K562 (cell line): ENCODE data around the gene FGF22. TPM values are rescaled to one million over a fixed set of nuclear protein-coding genes. Genes with fewer than 3 reads are reported as not detected.
A peak's percentile ranks its signal among the peaks of the same experiment; 100 is the strongest.

ENCODE experiments used
- ATAC-seq: fragments of 200-7000 bp; cut with Tn5 transposase; 3 replicates; pipeline ENCODE4 v1.9.1; 2020; ENCODE audit warnings: moderate library complexity
- BruUV-seq: library from RNA; stranded (reverse); fragments of 400-500 nt; replicated peaks from 2 replicates; lab custom pipeline; 2021; lab: Mats Ljungman, UMichigan
- CTCF ChIA-PET: fragments of 300-600 bp; formaldehyde crosslinking; extraction: SDS; loops from one replicate; lab custom pipeline; 2021; ENCODE audit warnings: low intra/inter-chr PET ratio; lab: Yijun Ruan, JAX
- POLR2A ChIA-PET: fragments of 300-600, 350-650 bp; sonication (Branson Sonifier 250); formaldehyde crosslinking; extraction: SDS; loops from one replicate; lab custom pipeline; 2021; ENCODE audit warnings: antibody characterized with exemption, inconsistent platforms; lab: Yijun Ruan, JAX
- DNase-seq, 4 experiments: peaks; one replicate each; pipeline versions ENCODE4 v3.0.0 to v3.0.0-alpha.2; 2011 to 2018; ENCODE audit warnings: low spot score in 3 of 4, mixed read lengths in 3 of 4; ENCODE audit errors: extremely low read depth in 1 of 4
- FAIRE-seq: peaks from 2 replicates; lab custom pipeline; 2011; peaks lifted over from hg19 to GRCh38; lab: Jason Lieb, UNC
- H2AFZ ChIP-seq: 2 replicates; pipeline ENCODE4 v1.6.0; 2011; ENCODE audit warnings: low read depth, low read length, control low read depth, inconsistent platforms
- H3K27ac ChIP-seq: fragments of 200-600 bp; 3 replicates; pipeline ENCODE4 v1.8.0; 2011; ENCODE audit warnings: low read depth, mild to moderate bottlenecking, control low read depth, inconsistent platforms, low read length, moderate library complexity, mixed read lengths; ENCODE audit errors: extremely low read depth
- H3K27me3 ChIP-seq, 2 experiments: fragments of 300-600 bp in 1 of 2; 2 replicates in 1 of 2; 3 replicates in 1 of 2; pipeline versions ENCODE4 v1.6.0 to v1.8.0; 2011; ENCODE audit warnings: inconsistent platforms in 2 of 2, low read length in 2 of 2, mild to moderate bottlenecking in 1 of 2, mixed read lengths in 1 of 2, moderate library complexity in 1 of 2; ENCODE audit not compliant: control insufficient read depth in 2 of 2, insufficient read depth in 2 of 2
- H3K36me3 ChIP-seq: fragments of 300-600 bp; 3 replicates; pipeline ENCODE4 v1.8.0; 2011; ENCODE audit warnings: mild to moderate bottlenecking, low read length, inconsistent platforms; ENCODE audit not compliant: control insufficient read depth, insufficient read depth
- H3K4me1 ChIP-seq, 2 experiments: fragments of 200-600 bp in 1 of 2; replicated peaks in 1 of 2; 2 replicates in 1 of 2; 3 replicates in 1 of 2; pipeline versions ENCODE4 v1.5.1 to v1.8.0; 2011; ENCODE audit warnings: inconsistent platforms in 2 of 2, low read length in 2 of 2, mild to moderate bottlenecking in 1 of 2, mixed read lengths in 1 of 2, moderate library complexity in 1 of 2; ENCODE audit not compliant: control insufficient read depth in 2 of 2, insufficient read depth in 2 of 2
- H3K4me2 ChIP-seq: 2 replicates; pipeline ENCODE4 v1.6.1; 2011; ENCODE audit warnings: low read length, control low read depth, inconsistent platforms, mixed read lengths; ENCODE audit not compliant: insufficient read depth
- H3K4me3 ChIP-seq: fragments of 200-600 bp; sonication (generic), shearing (Covaris generic); 2 replicates; pipeline ENCODE4 v1.5.1; 2016; ENCODE audit warnings: control low read depth, inconsistent platforms
- H3K79me2 ChIP-seq: fragments of 200-600 bp; 3 replicates; pipeline ENCODE4 v1.8.0; 2011; ENCODE audit warnings: low read length, inconsistent platforms; ENCODE audit not compliant: control insufficient read depth, insufficient read depth
- H3K9ac ChIP-seq, 2 experiments: 2 replicates each; pipeline versions ENCODE4 v1.6.0 to v1.6.1; 2011; ENCODE audit warnings: low read depth in 2 of 2, low read length in 2 of 2, control low read depth in 1 of 2, inconsistent platforms in 1 of 2, mild to moderate bottlenecking in 1 of 2, mixed read lengths in 1 of 2; ENCODE audit not compliant: insufficient read depth in 1 of 2
- H3K9me1 ChIP-seq: one replicate; pipeline ENCODE4 v1.6.0; 2011; ENCODE audit warnings: inconsistent platforms, mild to moderate bottlenecking, low read length, moderate library complexity; ENCODE audit not compliant: control insufficient read depth, insufficient read depth
- H3K9me3 ChIP-seq: replicated peaks from 2 replicates; pipeline ENCODE4 v1.5.1; 2011; ENCODE audit warnings: low read depth, low read length, inconsistent platforms; ENCODE audit not compliant: control insufficient read depth, insufficient read depth
- H4K20me1 ChIP-seq: replicated peaks from 2 replicates; pipeline ENCODE4 v1.6.1; 2011; ENCODE audit warnings: low read length, inconsistent platforms, mixed read lengths; ENCODE audit not compliant: control insufficient read depth, insufficient read depth
- GABPB2 ChIP-seq: fragments of 250-450 bp; sonication (Bioruptor Pico); conservative IDR thresholded peaks from 2 replicates; pipeline ENCODE4 v1.5.1; 2021; ENCODE audit warnings: mild to moderate bottlenecking
- SREBF2 ChIP-seq: sonication (generic); formaldehyde crosslinking; IDR thresholded peaks from 2 replicates; pipeline ENCODE4 v1.4.0; 2020; ENCODE audit warnings: mild to moderate bottlenecking, missing genetic modification reagents
- ZNF311 ChIP-seq: fragments of 250-450 bp; sonication (Bioruptor Pico); IDR thresholded peaks from 2 replicates; pipeline ENCODE4 v1.4.0; 2020; ENCODE audit warnings: mild to moderate bottlenecking, moderate library complexity
- ZNF507 ChIP-seq: conservative IDR thresholded peaks from 2 replicates; pipeline ENCODE4 v1.6.1; 2017; ENCODE audit warnings: missing genetic modification characterization, missing compliant biosample characterization
- WGBS: fragments of 100-300 bp; shearing (Covaris generic); methylation state at CpG from one replicate; pipeline ENCODE4 v1.1.6; 2016; ENCODE audit warnings: low coverage, mixed read lengths; ENCODE audit not compliant: insufficient coverage; ENCODE audit errors: missing lambda C conversion rate; 5-methylcytosine and 5-hydroxymethylcytosine counted together
- in situ Hi-C: fragments of 300-500 bp; cut with MboI; formaldehyde crosslinking; loops from 4 replicates; pipeline ENCODE4 v1.15.0; 2018; ENCODE audit warnings: inconsistent platforms, mixed read lengths
- intact Hi-C: fragments of 100-400 bp; cut with micrococcal nuclease; formaldehyde crosslinking; loops from 2 replicates; pipeline ENCODE4 v1.14.2; 2022
- polyA plus RNA-seq, 8 experiments: library from polyadenylated mRNA; depleted of rRNA in 4 of 8; stranded (reverse) in 5 of 8; unstranded in 3 of 8; fragments of >200 nt; fragmentation: Nextera tagmentation in 2 of 8; fragmentation: Illumina TruSeq in 1 of 8; extraction: Ambion mirVana in 2 of 8; extraction: Trizol in 1 of 8; gene quantifications; 2 replicates each; pipeline versions ENCODE4 v1.2.1 to v1.2.3, GENCODE V29; 2011 to 2014; ENCODE audit warnings: inconsistent platforms in 1 of 8, missing spikeins in 1 of 8
- total RNA-seq, 7 experiments: library from RNA; depleted of rRNA in 6 of 7; stranded (reverse); fragments of >200 nt in 6 of 7; fragmentation: Illumina TruSeq in 2 of 7; extraction: Trizol in 2 of 7; gene quantifications; 2 replicates each; pipeline versions ENCODE4 v1.2.1 to v1.2.3, GENCODE V29; 2011 to 2021; ENCODE audit warnings: low replicate concordance in 1 of 7
- TF ChIP-seq, protein P1 (sequence below), 2 experiments: fragments of 450-650 bp in 1 of 2; sonication (generic) in 1 of 2; formaldehyde crosslinking in 1 of 2; IDR thresholded peaks; 2 replicates each; pipeline versions ENCODE4 v1.7.1 to v1.9.0; 2016 to 2022; ENCODE audit warnings: inconsistent platforms in 1 of 2, mild to moderate bottlenecking in 1 of 2, missing genetic modification reagents in 1 of 2
- TF ChIP-seq, protein P2 (sequence below), 3 experiments: fragments of 200-800 bp in 1 of 3; sonication (Bioruptor generic) in 1 of 3; sonication (generic) in 1 of 3; formaldehyde crosslinking in 1 of 3; IDR thresholded peaks; 2 replicates each; pipeline versions ENCODE4 v1.6.1 to v1.8.0; 2016 to 2022; ENCODE audit warnings: mild to moderate bottlenecking in 2 of 3, missing compliant biosample characterization in 2 of 3, missing genetic modification characterization in 2 of 3, missing genetic modification reagents in 1 of 3
- TF ChIP-seq, protein P3 (sequence below), 2 experiments: fragments of 450-650 bp in 1 of 2; sonication (generic) in 1 of 2; formaldehyde crosslinking; conservative IDR thresholded peaks; 2 replicates each; pipeline versions ENCODE4 v1.4.0 to v1.8.1; 2020 to 2022; ENCODE audit warnings: mild to moderate bottlenecking in 1 of 2, missing genetic modification reagents in 1 of 2

Gene FGF22
- total and polyA plus RNA-seq, 9 of the 15 experiments (the other 6 are each of a cell fraction or from before 2014, with no cell fraction given), result 0.14 to 2.2 (median 0.86) TPM; not detected in 4

DNA sequence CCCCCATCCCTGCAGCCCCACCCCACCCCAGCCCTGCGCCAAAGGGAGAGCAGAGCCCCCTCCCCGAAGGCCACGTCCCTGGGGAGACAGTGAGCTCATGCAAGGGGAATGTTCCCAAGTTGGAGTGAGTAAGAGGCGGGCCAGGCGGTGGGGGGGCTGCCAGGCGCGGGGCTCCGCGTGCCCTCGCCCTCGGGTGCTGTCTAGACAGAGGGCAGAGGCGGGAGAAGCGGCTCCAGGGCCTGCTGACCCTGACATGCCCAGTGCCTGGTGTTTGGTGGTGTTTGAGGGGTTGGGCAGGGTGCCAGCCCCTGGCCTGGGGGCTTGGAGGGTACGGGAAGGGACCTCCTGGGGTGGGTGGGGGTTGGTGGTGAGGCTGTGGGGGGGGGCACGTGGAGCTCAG lies 37.5 kb downstream of the FGF22 start:
- no peak for ATAC-seq
- CTCF ChIA-PET, result no interaction called here
- TF ChIP-seq, protein P1, sequence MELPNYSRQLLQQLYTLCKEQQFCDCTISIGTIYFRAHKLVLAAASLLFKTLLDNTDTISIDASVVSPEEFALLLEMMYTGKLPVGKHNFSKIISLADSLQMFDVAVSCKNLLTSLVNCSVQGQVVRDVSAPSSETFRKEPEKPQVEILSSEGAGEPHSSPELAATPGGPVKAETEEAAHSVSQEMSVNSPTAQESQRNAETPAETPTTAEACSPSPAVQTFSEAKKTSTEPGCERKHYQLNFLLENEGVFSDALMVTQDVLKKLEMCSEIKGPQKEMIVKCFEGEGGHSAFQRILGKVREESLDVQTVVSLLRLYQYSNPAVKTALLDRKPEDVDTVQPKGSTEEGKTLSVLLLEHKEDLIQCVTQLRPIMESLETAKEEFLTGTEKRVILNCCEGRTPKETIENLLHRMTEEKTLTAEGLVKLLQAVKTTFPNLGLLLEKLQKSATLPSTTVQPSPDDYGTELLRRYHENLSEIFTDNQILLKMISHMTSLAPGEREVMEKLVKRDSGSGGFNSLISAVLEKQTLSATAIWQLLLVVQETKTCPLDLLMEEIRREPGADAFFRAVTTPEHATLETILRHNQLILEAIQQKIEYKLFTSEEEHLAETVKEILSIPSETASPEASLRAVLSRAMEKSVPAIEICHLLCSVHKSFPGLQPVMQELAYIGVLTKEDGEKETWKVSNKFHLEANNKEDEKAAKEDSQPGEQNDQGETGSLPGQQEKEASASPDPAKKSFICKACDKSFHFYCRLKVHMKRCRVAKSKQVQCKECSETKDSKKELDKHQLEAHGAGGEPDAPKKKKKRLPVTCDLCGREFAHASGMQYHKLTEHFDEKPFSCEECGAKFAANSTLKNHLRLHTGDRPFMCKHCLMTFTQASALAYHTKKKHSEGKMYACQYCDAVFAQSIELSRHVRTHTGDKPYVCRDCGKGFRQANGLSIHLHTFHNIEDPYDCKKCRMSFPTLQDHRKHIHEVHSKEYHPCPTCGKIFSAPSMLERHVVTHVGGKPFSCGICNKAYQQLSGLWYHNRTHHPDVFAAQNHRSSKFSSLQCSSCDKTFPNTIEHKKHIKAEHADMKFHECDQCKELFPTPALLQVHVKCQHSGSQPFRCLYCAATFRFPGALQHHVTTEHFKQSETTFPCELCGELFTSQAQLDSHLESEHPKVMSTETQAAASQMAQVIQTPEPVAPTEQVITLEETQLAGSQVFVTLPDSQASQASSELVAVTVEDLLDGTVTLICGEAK (IDR thresholded peaks at IDR 0.05), result no peak
- TF ChIP-seq, protein P1 (CRISPR knock-in tag; IDR thresholded peaks at IDR 0.05), result no peak
- TF ChIP-seq, protein P2, sequence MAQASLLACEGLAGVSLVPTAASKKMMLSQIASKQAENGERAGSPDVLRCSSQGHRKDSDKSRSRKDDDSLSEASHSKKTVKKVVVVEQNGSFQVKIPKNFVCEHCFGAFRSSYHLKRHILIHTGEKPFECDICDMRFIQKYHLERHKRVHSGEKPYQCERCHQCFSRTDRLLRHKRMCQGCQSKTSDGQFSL (CRISPR knock-in tag; IDR thresholded peaks at IDR 0.05), result 0 out of 2 replicates have a peak, but pooled peaks have one; percentile 58
- TF ChIP-seq, protein P2 (tag; IDR thresholded peaks at IDR 0.05), result no peak; a peak in 1 of 4 replicates
- TF ChIP-seq SREBF2 (CRISPR knock-in tag), result no peak
- no peak for TF ChIP-seq ZNF507 (tag)
- no peak for TF ChIP-seq ZNF311 (CRISPR knock-in tag)
- TF ChIP-seq GABPB2 (CRISPR knock-in tag), result no peak
- TF ChIP-seq, protein P3, sequence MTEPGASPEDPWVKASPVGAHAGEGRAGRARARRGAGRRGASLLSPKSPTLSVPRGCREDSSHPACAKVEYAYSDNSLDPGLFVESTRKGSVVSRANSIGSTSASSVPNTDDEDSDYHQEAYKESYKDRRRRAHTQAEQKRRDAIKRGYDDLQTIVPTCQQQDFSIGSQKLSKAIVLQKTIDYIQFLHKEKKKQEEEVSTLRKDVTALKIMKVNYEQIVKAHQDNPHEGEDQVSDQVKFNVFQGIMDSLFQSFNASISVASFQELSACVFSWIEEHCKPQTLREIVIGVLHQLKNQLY (CRISPR knock-in tag; conservative IDR thresholded peaks at IDR 0.05), result no peak

More for the DNA sequence above, 37.5 kb downstream of the FGF22 start:
- no peaks in the 10 kb centered on the region for H3K36me3 ChIP-seq
- in situ Hi-C loops (no loop called here), intact Hi-C loops (no loop called here)
- peaks cover 5 to 76% of the 10 kb centered on the region in 2 experiments for H3K4me1 ChIP-seq
- POLR2A ChIA-PET, result interaction anchor here (0.6 to 0.9 kb wide), 2 partner anchors 10 to 11 kb away, joined by 3 read pairs; no protein-coding TSS in a partner anchor
- no peaks in the 10 kb centered on the region for H4K20me1 ChIP-seq
- DNase-seq (no peak), FAIRE-seq (no peak)
- H3K79me2 ChIP-seq, result peaks cover 8% of the 10 kb centered on the region
- no peak overlapping the region for H2AFZ ChIP-seq
- BruUV-seq, result no TSS peak
- no peaks in the 10 kb centered on the region for H3K9me3 ChIP-seq
- no peak overlapping the region; a peak in 1 of 4 replicates for H3K9ac ChIP-seq
- peaks cover 8% of the 10 kb centered on the region for H3K9me1 ChIP-seq
- no peak overlapping the region for H3K27ac ChIP-seq
- WGBS, result 52% methylated on average over 11 of the region's 15 CpGs
- H3K4me3 ChIP-seq, result no peak overlapping the region
- H3K27me3 ChIP-seq, result no peaks in the 10 kb centered on the region; a peak in 1 of 5 replicates
- no peak overlapping the region for H3K4me2 ChIP-seq
